Activated naive CD8-positive, alpha-beta T cell treated with anti-CD3 and anti-CD28 coated beads for 36 hours (primary cell): ENCODE data around the gene NBPF1. TPM values are rescaled to one million over a fixed set of nuclear protein-coding genes. Genes with fewer than 3 reads are reported as not detected.
"Not testable (repeated sequence)": the region's sequence is repeated elsewhere in the genome, so short reads cannot be mapped to it uniquely, and the experiment has no call there.

Experiments used
- DNase-seq: peaks from one replicate; pipeline ENCODE4 v3.0.0; 2021
- H3K27ac Mint-ChIP-seq: one replicate; pipeline ENCODE4 v1.8.0; 2022; ENCODE audit warnings: mild to moderate bottlenecking, moderate library complexity, mixed read lengths
- H3K27me3 Mint-ChIP-seq: one replicate; pipeline ENCODE4 v1.8.0; 2022; ENCODE audit warnings: mild to moderate bottlenecking, mixed read lengths
- H3K36me3 Mint-ChIP-seq: one replicate; pipeline ENCODE4 v1.8.0; 2021; ENCODE audit warnings: mild to moderate bottlenecking, mixed read lengths
- H3K4me1 Mint-ChIP-seq: one replicate; pipeline ENCODE4 v1.8.0; 2021; ENCODE audit warnings: mixed read lengths
- H3K4me3 Mint-ChIP-seq: one replicate; pipeline ENCODE4 v1.8.0; 2022; ENCODE audit warnings: mild to moderate bottlenecking, moderate library complexity, mixed read lengths
- H3K9me3 Mint-ChIP-seq: one replicate; pipeline ENCODE4 v1.8.0; 2022; ENCODE audit warnings: mixed read lengths
- total RNA-seq, 2 experiments: library from RNA; stranded (reverse); gene quantifications; one replicate each; pipeline ENCODE4 v1.2.3, GENCODE V29; 2021

The NBPF1 gene
- total RNA-seq, 2 experiments from 2014 or later, result 5.5 to 5.6 TPM

- H3K36me3 Mint-ChIP-seq, H3K9me3 Mint-ChIP-seq, H3K4me3 Mint-ChIP-seq, DNase-seq, H3K27ac Mint-ChIP-seq, H3K4me1 Mint-ChIP-seq, H3K27me3 Mint-ChIP-seq: not testable (repeated sequence)
These were observed 52.9 kb downstream of the NBPF1 start for GRCh38 chr1:16560498-16560897.

GRCh38 chr1:16559688-16560087 lies 53.7 kb downstream of the NBPF1 start:
- H3K27me3 Mint-ChIP-seq, H3K4me3 Mint-ChIP-seq, H3K27ac Mint-ChIP-seq, H3K4me1 Mint-ChIP-seq, H3K9me3 Mint-ChIP-seq, DNase-seq, H3K36me3 Mint-ChIP-seq: not testable (repeated sequence)

- H3K27me3 Mint-ChIP-seq, H3K27ac Mint-ChIP-seq, H3K36me3 Mint-ChIP-seq, DNase-seq, H3K9me3 Mint-ChIP-seq, H3K4me3 Mint-ChIP-seq, H3K4me1 Mint-ChIP-seq: not testable (repeated sequence)
These were observed 56.3 kb downstream of the NBPF1 start for GRCh38 chr1:16557034-16557433.

- H3K4me1 Mint-ChIP-seq, H3K4me3 Mint-ChIP-seq, DNase-seq, H3K9me3 Mint-ChIP-seq, H3K27ac Mint-ChIP-seq, H3K27me3 Mint-ChIP-seq, H3K36me3 Mint-ChIP-seq: not testable (repeated sequence)
These were observed 60.1 kb downstream of the NBPF1 start for GRCh38 chr1:16553244-16553643.

GRCh38 chr1:16550212-16550918 lies 63.0 kb downstream of the NBPF1 start:
- not testable (repeated sequence) for H3K9me3 Mint-ChIP-seq, H3K27me3 Mint-ChIP-seq, H3K36me3 Mint-ChIP-seq, H3K27ac Mint-ChIP-seq, DNase-seq, H3K4me1 Mint-ChIP-seq, H3K4me3 Mint-ChIP-seq

- not testable (repeated sequence) for H3K36me3 Mint-ChIP-seq, H3K27ac Mint-ChIP-seq, DNase-seq, H3K9me3 Mint-ChIP-seq, H3K4me3 Mint-ChIP-seq, H3K27me3 Mint-ChIP-seq, H3K4me1 Mint-ChIP-seq
These were observed 63.8 kb downstream of the NBPF1 start for GRCh38 chr1:16549545-16549944.

GRCh38 chr1:16547502-16548241 lies 65.7 kb downstream of the NBPF1 start:
- not testable (repeated sequence) for H3K27ac Mint-ChIP-seq

GRCh38 chr1:16545682-16546095 lies 67.7 kb downstream of the NBPF1 start:
- Mint-ChIP-seq H3K27me3 (peaks cover 10% of the 10 kb centered on the region), H3K27ac (peak overlapping the region; percentile 38)
- H3K4me1 Mint-ChIP-seq, H3K9me3 Mint-ChIP-seq, H3K36me3 Mint-ChIP-seq, DNase-seq, H3K4me3 Mint-ChIP-seq: not testable (repeated sequence)

More at GRCh38 chr1:16547502-16548241, 65.7 kb downstream of the NBPF1 start:
- H3K4me1 Mint-ChIP-seq, H3K27me3 Mint-ChIP-seq, DNase-seq, H3K36me3 Mint-ChIP-seq, H3K4me3 Mint-ChIP-seq, H3K9me3 Mint-ChIP-seq: not testable (repeated sequence)

GRCh38 chr1:16540421-16540893 lies 72.9 kb downstream of the NBPF1 start:
- not testable (repeated sequence) for H3K9me3 Mint-ChIP-seq, DNase-seq, H3K4me1 Mint-ChIP-seq, H3K4me3 Mint-ChIP-seq, H3K27ac Mint-ChIP-seq, H3K36me3 Mint-ChIP-seq
- peaks cover 10% of the 10 kb centered on the region for H3K27me3 Mint-ChIP-seq

GRCh38 chr1:16537528-16537927 lies 75.8 kb downstream of the NBPF1 start:
- H3K27ac Mint-ChIP-seq, H3K36me3 Mint-ChIP-seq, H3K4me3 Mint-ChIP-seq, H3K4me1 Mint-ChIP-seq, H3K9me3 Mint-ChIP-seq, DNase-seq: not testable (repeated sequence)
- peaks cover 28% of the 10 kb centered on the region for H3K27me3 Mint-ChIP-seq

- H3K27me3 Mint-ChIP-seq, result peaks cover 33% of the 10 kb centered on the region
- not testable (repeated sequence) for H3K4me3 Mint-ChIP-seq, H3K27ac Mint-ChIP-seq, H3K36me3 Mint-ChIP-seq, H3K4me1 Mint-ChIP-seq, DNase-seq, H3K9me3 Mint-ChIP-seq
These were observed 76.6 kb downstream of the NBPF1 start for GRCh38 chr1:16536796-16537195.

- not testable (repeated sequence) for H3K9me3 Mint-ChIP-seq, H3K27ac Mint-ChIP-seq, H3K4me1 Mint-ChIP-seq, H3K4me3 Mint-ChIP-seq, DNase-seq, H3K36me3 Mint-ChIP-seq
- peaks cover 38% of the 10 kb centered on the region for H3K27me3 Mint-ChIP-seq
These were observed 77.5 kb downstream of the NBPF1 start for GRCh38 chr1:16535898-16536297.

- not testable (repeated sequence) for DNase-seq, H3K27ac Mint-ChIP-seq, H3K4me1 Mint-ChIP-seq, H3K36me3 Mint-ChIP-seq, H3K9me3 Mint-ChIP-seq
- H3K27me3 Mint-ChIP-seq, result peaks cover 40% of the 10 kb centered on the region
- peak overlapping the region; percentile 74 for H3K4me3 Mint-ChIP-seq
These were observed 77.9 kb downstream of the NBPF1 start for GRCh38 chr1:16535487-16535886.

- Mint-ChIP-seq H3K27ac (peak overlapping the region; percentile 75), H3K4me3 (peak overlapping the region; percentile 74), H3K27me3 (peaks cover 39% of the 10 kb centered on the region)
- DNase-seq, result peak; percentile 72
- H3K4me1 Mint-ChIP-seq, H3K36me3 Mint-ChIP-seq, H3K9me3 Mint-ChIP-seq: not testable (repeated sequence)
These were observed 78.4 kb downstream of the NBPF1 start for GRCh38 chr1:16534829-16535456.

GRCh38 chr1:16534239-16534828 lies 79.0 kb downstream of the NBPF1 start:
- H3K9me3 Mint-ChIP-seq, H3K4me1 Mint-ChIP-seq, H3K36me3 Mint-ChIP-seq, H3K27ac Mint-ChIP-seq: not testable (repeated sequence)
- peak overlapping the region; percentile 74 for H3K4me3 Mint-ChIP-seq
- peaks cover 39% of the 10 kb centered on the region for H3K27me3 Mint-ChIP-seq
- DNase-seq, result peak; percentile 27
